CD4-positive, alpha-beta T cell (primary cell): Measurements from ENCODE around the gene NTRK2. TPM values are rescaled to one million over a fixed set of nuclear protein-coding genes. Genes with fewer than 3 reads are reported as not detected.

Experiments used
- ATAC-seq: fragments of 200-7000 bp; cut with Tn5 transposase; one replicate; pipeline ENCODE4 v1.10.0; 2022; ENCODE audit warnings: mild to moderate bottlenecking; ENCODE audit not compliant: poor library complexity
- CTCF ChIA-PET: fragments of 350-600 bp; sonication (Branson Sonifier 250); formaldehyde crosslinking; loops from one replicate; lab custom pipeline; 2021; ENCODE audit warnings: antibody characterized with exemption, inconsistent platforms; lab: Charles Lee
- POLR2A ChIA-PET: fragments of 350-600 bp; sonication (Branson Sonifier 250); formaldehyde crosslinking; loops from one replicate; lab custom pipeline; 2021; ENCODE audit warnings: antibody characterized with exemption, inconsistent platforms; lab: Charles Lee
- DNase-seq, 14 experiments: peaks; one replicate each; pipeline ENCODE4 v3.0.0-alpha.2; 2013 to 2020; ENCODE audit warnings: mixed read lengths in 2 of 14
- H3K27ac ChIP-seq, 2 donors: one replicate each; pipeline versions ENCODE4 v1.5.1 to v1.7.0; 2013; ENCODE audit warnings: low read length in 2 of 2, low read depth in 1 of 2, mild to moderate bottlenecking in 1 of 2
- H3K27me3 ChIP-seq, 2 experiments: 1 replicate in 1 of 2; 2 replicates in 1 of 2; pipeline versions ENCODE4 v1.6.1 to v1.7.0; 2013; ENCODE audit warnings: low read length in 2 of 2, control low read depth in 1 of 2, mild to moderate bottlenecking in 1 of 2, moderate library complexity in 1 of 2; ENCODE audit not compliant: insufficient read depth in 2 of 2, control insufficient read depth in 1 of 2
- H3K36me3 ChIP-seq: one replicate; pipeline ENCODE4 v1.6.1; 2013; ENCODE audit warnings: low read length, control low read depth; ENCODE audit not compliant: insufficient read depth
- H3K4me1 ChIP-seq: one replicate; pipeline ENCODE4 v1.6.1; 2013; ENCODE audit warnings: low read length, control low read depth; ENCODE audit not compliant: insufficient read depth
- H3K4me3 ChIP-seq: one replicate; pipeline ENCODE4 v1.5.1; 2013; ENCODE audit warnings: mild to moderate bottlenecking, low read length, moderate library complexity
- H3K9me3 ChIP-seq, 2 experiments: 1 replicate in 1 of 2; 2 replicates in 1 of 2; pipeline versions ENCODE4 v1.6.1 to v1.7.0; 2013; ENCODE audit warnings: low read length in 2 of 2, mild to moderate bottlenecking in 2 of 2, control low read depth in 1 of 2, moderate library complexity in 1 of 2; ENCODE audit not compliant: control insufficient read depth in 1 of 2, insufficient read depth in 1 of 2
- H3K27ac Mint-ChIP-seq: one replicate; pipeline ENCODE4 v1.8.0; 2020; ENCODE audit warnings: mixed read lengths
- H3K27me3 Mint-ChIP-seq: one replicate; pipeline ENCODE4 v1.8.0; 2021; ENCODE audit warnings: mixed read lengths
- H3K36me3 Mint-ChIP-seq: one replicate; pipeline ENCODE4 v1.8.0; 2021; ENCODE audit warnings: low read depth, mixed read lengths
- H3K4me1 Mint-ChIP-seq: one replicate; pipeline ENCODE4 v1.8.0; 2021; ENCODE audit warnings: low read depth, mixed read lengths
- H3K4me3 Mint-ChIP-seq: one replicate; pipeline ENCODE4 v1.8.0; 2020; ENCODE audit warnings: mild to moderate bottlenecking, mixed read lengths
- H3K9me3 Mint-ChIP-seq: one replicate; pipeline ENCODE4 v1.8.0; 2020; ENCODE audit warnings: mixed read lengths
- intact Hi-C, 2 experiments: fragments of 100-400 bp; cut with DNase I in 1 of 2; cut with micrococcal nuclease in 1 of 2; formaldehyde crosslinking; loops; one replicate each; pipeline versions ENCODE4 v1.15.1 to v1.9.0; 2023 to 2025; cut with DNase I, micrococcal nuclease
- total RNA-seq, 174 experiments: library from RNA in 2 of 174; stranded (reverse) in 2 of 174; gene quantifications; one replicate each; pipeline ENCODE4 v1.2.3 and lab custom pipeline; 2021 to 2026
- TF ChIP-seq, protein P1 (sequence below): fragments of 200-600 bp; IDR thresholded peaks from one replicate; pipeline ENCODE4 v1.8.0; 2022; ENCODE audit warnings: antibody characterized with exemption, mild to moderate bottlenecking

Gene NTRK2
- total RNA-seq, 2 experiments from 2014 or later, result 0.06 to 0.14 TPM

DNA sequence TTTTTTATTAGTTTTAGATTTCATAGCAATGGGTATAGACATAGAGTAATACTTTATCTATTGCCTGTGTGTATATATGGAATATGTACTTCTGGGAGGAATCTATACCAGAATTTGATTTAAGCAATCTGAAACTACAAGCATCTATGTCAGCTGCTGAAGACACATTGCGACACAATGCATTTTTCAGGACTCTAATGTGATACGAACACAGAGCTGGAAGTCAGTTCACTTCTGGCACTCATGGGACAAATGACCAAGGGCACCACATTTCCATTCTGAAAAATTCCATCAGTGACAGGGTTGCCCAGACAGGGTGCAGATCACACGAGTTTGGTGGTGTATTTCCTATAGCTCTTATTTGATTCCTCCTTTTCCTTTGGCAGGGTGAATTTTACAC lies 259.5 kb downstream of the NTRK2 start:
- Histone ChIP-seq H3K27ac (no peak overlapping the region), H3K4me1 (no peaks in the 10 kb centered on the region), H3K4me3 (no peak overlapping the region), H3K9me3 (peaks cover 0 to 6% of the 10 kb centered on the region in 2 experiments), H3K27me3 (no peaks in the 10 kb centered on the region), H3K36me3 (no peaks in the 10 kb centered on the region)
- Mint-ChIP-seq H3K4me3 (no peak overlapping the region), H3K36me3 (no peaks in the 10 kb centered on the region), H3K27ac (no peak overlapping the region), H3K4me1 (no peaks in the 10 kb centered on the region), H3K9me3 (no peaks in the 10 kb centered on the region), H3K27me3 (peaks cover 27% of the 10 kb centered on the region)
- TF ChIP-seq, protein P1, sequence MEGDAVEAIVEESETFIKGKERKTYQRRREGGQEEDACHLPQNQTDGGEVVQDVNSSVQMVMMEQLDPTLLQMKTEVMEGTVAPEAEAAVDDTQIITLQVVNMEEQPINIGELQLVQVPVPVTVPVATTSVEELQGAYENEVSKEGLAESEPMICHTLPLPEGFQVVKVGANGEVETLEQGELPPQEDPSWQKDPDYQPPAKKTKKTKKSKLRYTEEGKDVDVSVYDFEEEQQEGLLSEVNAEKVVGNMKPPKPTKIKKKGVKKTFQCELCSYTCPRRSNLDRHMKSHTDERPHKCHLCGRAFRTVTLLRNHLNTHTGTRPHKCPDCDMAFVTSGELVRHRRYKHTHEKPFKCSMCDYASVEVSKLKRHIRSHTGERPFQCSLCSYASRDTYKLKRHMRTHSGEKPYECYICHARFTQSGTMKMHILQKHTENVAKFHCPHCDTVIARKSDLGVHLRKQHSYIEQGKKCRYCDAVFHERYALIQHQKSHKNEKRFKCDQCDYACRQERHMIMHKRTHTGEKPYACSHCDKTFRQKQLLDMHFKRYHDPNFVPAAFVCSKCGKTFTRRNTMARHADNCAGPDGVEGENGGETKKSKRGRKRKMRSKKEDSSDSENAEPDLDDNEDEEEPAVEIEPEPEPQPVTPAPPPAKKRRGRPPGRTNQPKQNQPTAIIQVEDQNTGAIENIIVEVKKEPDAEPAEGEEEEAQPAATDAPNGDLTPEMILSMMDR, result no peak
- ChIA-PET CTCF (interaction anchor here (0.7 kb wide), 1 partner anchor 24 kb away, joined by 3 read pairs; no protein-coding TSS in a partner anchor), POLR2A (no interaction called here)
- no peak for ATAC-seq
- intact Hi-C loops, result no loop called here
- DNase-seq, result no peak

DNA sequence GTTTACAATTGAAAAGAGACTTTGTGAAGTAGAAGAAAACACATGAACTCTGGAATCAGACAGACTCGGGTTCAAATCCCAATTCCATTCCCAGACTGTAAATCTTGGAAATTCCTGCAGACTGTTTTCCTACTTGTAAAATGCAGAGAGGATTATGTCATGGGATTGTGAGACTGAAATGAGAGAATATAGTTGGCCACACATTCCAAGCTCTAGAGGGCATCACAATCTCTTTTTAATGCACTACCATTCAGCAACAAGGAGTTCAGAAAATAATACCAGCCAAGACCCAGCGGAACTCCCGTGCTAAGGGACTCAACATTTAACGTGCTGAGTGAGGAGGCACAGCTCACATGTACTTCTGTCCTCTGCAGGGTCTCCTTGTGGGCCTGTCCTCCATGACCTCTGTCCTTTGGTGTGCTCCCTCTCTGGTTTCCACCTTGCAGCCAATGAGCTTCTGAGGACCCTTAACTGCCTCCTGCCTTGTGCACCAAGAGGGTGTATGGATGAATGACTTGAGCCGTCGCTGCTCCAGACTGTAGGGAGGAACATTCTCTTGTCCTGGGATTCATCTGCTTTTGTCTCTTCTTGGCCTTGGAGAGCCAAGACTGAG lies 263.5 kb downstream of the NTRK2 start:
- Mint-ChIP-seq H3K36me3 (no peaks in the 10 kb centered on the region), H3K4me1 (no peaks in the 10 kb centered on the region), H3K27ac (no peak overlapping the region), H3K9me3 (no peaks in the 10 kb centered on the region), H3K4me3 (no peak overlapping the region), H3K27me3 (peaks cover 8% of the 10 kb centered on the region)
- no peaks in the 10 kb centered on the region for H3K27me3 ChIP-seq
- CTCF ChIA-PET, result no interaction called here
- POLR2A ChIA-PET, result no interaction called here
- no peak overlapping the region for H3K4me3 ChIP-seq
- intact Hi-C loops, result no loop called here
- TF ChIP-seq, protein P1, result no peak
- H3K36me3 ChIP-seq, result no peaks in the 10 kb centered on the region
- DNase-seq, result no peak
- no peaks in the 10 kb centered on the region for H3K4me1 ChIP-seq
- no peak for ATAC-seq
- H3K27ac ChIP-seq, result no peak overlapping the region
- no peaks in the 10 kb centered on the region for H3K9me3 ChIP-seq

DNA sequence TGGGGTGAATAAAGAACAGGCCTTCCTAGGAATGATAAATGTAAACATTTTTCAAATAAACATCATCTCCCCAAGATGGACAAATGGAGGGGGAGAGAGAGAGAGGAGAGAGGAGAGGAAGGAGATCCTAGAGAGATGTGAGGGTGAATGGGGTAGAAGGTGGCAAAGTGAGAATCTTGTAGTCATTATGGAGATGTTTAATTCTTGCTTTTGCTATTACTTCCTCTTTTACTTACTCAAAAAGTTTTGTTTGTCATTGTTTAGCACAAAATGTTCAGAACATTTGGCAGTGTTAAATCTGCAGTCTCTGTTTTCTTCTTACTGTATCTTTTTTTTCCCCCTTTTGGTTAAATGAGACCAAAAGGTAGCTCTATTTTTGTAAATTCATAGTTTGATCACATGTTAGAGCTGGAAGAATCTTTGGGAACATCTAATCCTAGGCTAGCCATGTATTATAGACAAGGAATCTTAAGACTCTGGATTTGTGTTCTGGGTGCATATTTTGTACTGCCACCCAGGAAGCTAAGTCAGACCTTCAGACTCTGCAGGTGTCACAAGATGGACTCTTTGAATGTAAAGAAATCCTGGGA lies 266.1 kb downstream of the NTRK2 start:
- TF ChIP-seq, protein P1, result no peak
- H3K4me3 ChIP-seq, result no peak overlapping the region
- intact Hi-C loops, result no loop called here
- no peaks in the 10 kb centered on the region for H3K9me3 ChIP-seq
- no peaks in the 10 kb centered on the region for H3K36me3 ChIP-seq
- ChIA-PET POLR2A (no interaction called here), CTCF (no interaction called here)
- Mint-ChIP-seq H3K27me3 (peaks cover under 1% of the 10 kb centered on the region), H3K36me3 (no peaks in the 10 kb centered on the region), H3K4me1 (no peaks in the 10 kb centered on the region), H3K4me3 (no peak overlapping the region), H3K9me3 (no peaks in the 10 kb centered on the region), H3K27ac (no peak overlapping the region)
- no peak for ATAC-seq
- H3K27me3 ChIP-seq, result no peaks in the 10 kb centered on the region
- H3K27ac ChIP-seq, result no peak overlapping the region
- no peaks in the 10 kb centered on the region for H3K4me1 ChIP-seq
- no peak for DNase-seq
